PC-3 (cell line): Measurements from ENCODE around the gene TBC1D8. TPM values are rescaled to one million over a fixed set of nuclear protein-coding genes. Genes with fewer than 3 reads are reported as not detected.

ENCODE experiments used
- ATAC-seq: fragments of 200-7000 bp; cut with Tn5 transposase; 2 replicates; pipeline ENCODE4 v1.9.1; 2020; ENCODE audit warnings: mild to moderate bottlenecking, moderate library complexity
- BruUV-seq: library from RNA; stranded (reverse); fragments of 400-500 nt; replicated peaks from 2 replicates; lab custom pipeline; 2021; lab: Mats Ljungman, UMichigan
- CTCF ChIA-PET: fragments of 300-600 bp; sonication (Branson Sonifier 250); formaldehyde crosslinking; loops from one replicate; lab custom pipeline; 2022; ENCODE audit warnings: antibody characterized with exemption; lab: Charles Lee
- POLR2A ChIA-PET: fragments of 300-600 bp; sonication (Branson Sonifier 250); formaldehyde crosslinking; loops from one replicate; lab custom pipeline; 2022; ENCODE audit warnings: antibody characterized with exemption; ENCODE audit not compliant: unreplicated experiment; lab: Charles Lee
- DNase-seq: peaks from one replicate; pipeline ENCODE4 v3.0.0-alpha.2; 2015
- H2AFZ ChIP-seq: fragments of 300-600 bp; sonication (generic); 2 replicates; pipeline ENCODE4 v1.6.0; 2016; ENCODE audit warnings: antibody characterized with exemption, low read length
- H3F3A ChIP-seq: fragments of 300-600 bp; sonication (generic); one replicate; pipeline ENCODE4 v1.6.0; 2017; ENCODE audit warnings: antibody characterized with exemption, low read length, control low read depth, mild to moderate bottlenecking; ENCODE audit not compliant: unreplicated experiment
- H3K27ac ChIP-seq: fragments of 300-600 bp; sonication (generic); 2 replicates; pipeline ENCODE4 v1.5.1; 2016; ENCODE audit warnings: mild to moderate bottlenecking, low read length
- H3K27me3 ChIP-seq: fragments of 300-600 bp; sonication (generic); 2 replicates; pipeline ENCODE4 v1.6.1; 2016; ENCODE audit warnings: low read length, mixed read lengths
- H3K36me3 ChIP-seq: fragments of 300-600 bp; sonication (generic); 2 replicates; pipeline ENCODE4 v1.6.1; 2016; ENCODE audit warnings: low read depth, mixed run types, low read length, mixed read lengths
- H3K4me1 ChIP-seq: fragments of 300-600 bp; sonication (generic); 2 replicates; pipeline ENCODE4 v1.5.1; 2016; ENCODE audit warnings: low read length; ENCODE audit not compliant: insufficient read depth
- H3K4me2 ChIP-seq: fragments of 300-600 bp; sonication (generic); 2 replicates; pipeline ENCODE4 v1.6.0; 2016; ENCODE audit warnings: low read length
- H3K4me3 ChIP-seq: fragments of 300-600 bp; sonication (generic); 2 replicates; pipeline ENCODE4 v1.5.1; 2016; ENCODE audit warnings: mild to moderate bottlenecking, low read length, mixed read lengths
- H3K79me2 ChIP-seq: fragments of 300-600 bp; sonication (generic); 2 replicates; pipeline ENCODE4 v1.6.1; 2017; ENCODE audit warnings: low read length, mixed read lengths
- H3K9ac ChIP-seq: fragments of 300-600 bp; sonication (generic); 2 replicates; pipeline ENCODE4 v1.6.0; 2016; ENCODE audit warnings: mild to moderate bottlenecking, low read length
- H3K9me2 ChIP-seq: fragments of 300-600 bp; sonication (generic); replicated peaks from 2 replicates; pipeline ENCODE4 v1.6.1; 2016; ENCODE audit warnings: mixed run types, low read length, mixed read lengths
- H3K9me3 ChIP-seq: fragments of 300-600 bp; sonication (generic); 2 replicates; pipeline ENCODE4 v1.6.1; 2016; ENCODE audit warnings: low read length, mixed read lengths
- H4K20me1 ChIP-seq: fragments of 300-600 bp; sonication (generic); 2 replicates; pipeline ENCODE4 v1.6.1; 2016; ENCODE audit warnings: low read length, mixed read lengths
- CTCF ChIP-seq: fragments of 300-600 bp; sonication (generic); conservative IDR thresholded peaks from 2 replicates; pipeline ENCODE4 v1.5.1; 2017; ENCODE audit warnings: antibody characterized with exemption, low read depth, mild to moderate bottlenecking, low read length
- EZH2 ChIP-seq: fragments of 300-600 bp; sonication (generic); IDR thresholded peaks from one replicate; pipeline ENCODE4 v1.6.1; 2017; ENCODE audit warnings: antibody characterized with exemption, mild to moderate bottlenecking, low read length; ENCODE audit not compliant: unreplicated experiment
- EZH2phosphoT487 ChIP-seq: fragments of 300-600 bp; sonication (generic); IDR thresholded peaks from 2 replicates; pipeline ENCODE4 v1.6.1; 2018; ENCODE audit warnings: mild to moderate bottlenecking, antibody characterized with exemption, low read length, borderline replicate concordance
- intact Hi-C: fragments of 100-400 bp; cut with micrococcal nuclease; formaldehyde crosslinking; loops from 2 replicates; pipeline ENCODE4 v1.9.0; 2023
- total RNA-seq: library from RNA; depleted of rRNA; stranded (reverse); fragments of >200 nt; gene quantifications from 2 replicates; pipeline ENCODE4 v1.2.3, GENCODE V29; 2014

The TBC1D8 gene
- total RNA-seq, 1 experiment from 2014 or later, result 39.7 TPM

- Histone ChIP-seq H3K79me2 (no peaks in the 10 kb centered on the region), H3K27ac (no peak overlapping the region), H3K36me3 (no peaks in the 10 kb centered on the region), H3F3A (peaks cover 3% of the 10 kb centered on the region), H3K27me3 (no peaks in the 10 kb centered on the region), H3K4me2 (no peak overlapping the region), H3K9me2 (no peaks in the 10 kb centered on the region), H4K20me1 (no peaks in the 10 kb centered on the region), H3K9ac (no peak overlapping the region), H3K4me1 (peaks cover 14% of the 10 kb centered on the region), H3K4me3 (no peak overlapping the region), H2AFZ (no peak overlapping the region), H3K9me3 (no peaks in the 10 kb centered on the region)
- CTCF ChIA-PET, result interaction anchor here (0.5 to 1.2 kb wide), 3 partner anchors 36 to 183 kb away, joined by 3 to 6 read pairs (median 4); no protein-coding TSS in a partner anchor
- POLR2A ChIA-PET, result no interaction called here
- DNase-seq (peak; percentile 46), ATAC-seq (peak; percentile 30)
- TF ChIP-seq CTCF (peak; percentile 27; the same call in 1 of the 2 replicates), EZH2 (no peak), EZH2phosphoT487 (no peak)
- BruUV-seq, result no TSS peak
- intact Hi-C loops, result no loop called here
These were observed 44.9 kb upstream of the TBC1D8 start for GRCh38 chr2:101195871-101196661.

GRCh38 chr2:101193033-101193626 lies 41.9 kb upstream of the TBC1D8 start:
- intact Hi-C loops, result no loop called here
- Histone ChIP-seq H4K20me1 (no peaks in the 10 kb centered on the region), H3K4me2 (no peak overlapping the region), H3K9me3 (no peaks in the 10 kb centered on the region), H3K79me2 (no peaks in the 10 kb centered on the region), H3K27ac (no peak overlapping the region), H3K27me3 (no peaks in the 10 kb centered on the region), H3K9ac (no peak overlapping the region), H3F3A (no peaks in the 10 kb centered on the region), H3K4me1 (no peaks in the 10 kb centered on the region; the same call in 1 of the 2 replicates), H3K4me3 (no peak overlapping the region), H3K36me3 (no peaks in the 10 kb centered on the region), H2AFZ (no peak overlapping the region), H3K9me2 (no peaks in the 10 kb centered on the region)
- ATAC-seq (no peak), DNase-seq (no peak)
- CTCF ChIA-PET, result no interaction called here
- POLR2A ChIA-PET, result no interaction called here
- no peak for TF ChIP-seq CTCF
- TF ChIP-seq EZH2phosphoT487, result no peak
- TF ChIP-seq EZH2, result no peak
- BruUV-seq, result no TSS peak
